ENCODE results near the gene GAL. TPM values are rescaled to one million over a fixed set of nuclear protein-coding genes. Genes with fewer than 3 reads are reported as not detected.

GAL gene
- total RNA-seq, 1 experiment from 2014 or later: 72.6 TPM

DNA sequence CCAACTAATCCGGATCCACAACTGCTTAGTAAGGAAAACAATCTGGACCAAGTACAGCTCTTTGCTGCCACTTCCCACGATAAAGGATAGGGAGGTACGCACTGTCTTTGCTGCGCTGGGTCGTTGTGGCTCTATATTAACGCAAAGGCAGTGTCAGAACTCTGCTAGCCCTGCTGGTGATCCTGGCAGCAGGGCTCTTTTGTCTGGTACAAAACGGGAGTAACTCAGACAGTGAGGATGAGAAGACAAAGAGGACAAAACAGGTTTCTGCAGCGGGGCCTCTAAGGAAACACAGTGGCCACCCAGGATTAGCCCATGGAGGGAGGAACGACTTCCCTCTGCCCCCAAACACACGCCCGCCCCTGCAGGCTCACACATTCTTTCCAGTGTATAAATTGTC, 26.1 kb downstream of the GAL start:
- POLR2A ChIA-PET: no interaction called here
- intact Hi-C loops (cut with micrococcal nuclease; ENCODE audit: unreplicated experiment): no loop called here
- H3K4me1 ChIP-seq: no peaks in the 10 kb centered on the region
- H3K36me3 ChIP-seq (ENCODE audit: control insufficient read depth, insufficient read depth, low read length): no peaks in the 10 kb centered on the region
- H3K9me3 ChIP-seq: no peaks in the 10 kb centered on the region
- no peaks in the 10 kb centered on the region for H3K27me3 ChIP-seq (replicated peaks; ENCODE audit: control insufficient read depth, insufficient read depth, low read length)
- no peak for DNase-seq
- Mint-ChIP-seq H3K27ac (ENCODE audit: unreplicated experiment) (no peak overlapping the region), H3K36me3 (ENCODE audit: insufficient read depth, unreplicated experiment) (no peaks in the 10 kb centered on the region), H3K9me3 (ENCODE audit: unreplicated experiment) (no peaks in the 10 kb centered on the region), H3K4me1 (ENCODE audit: low read depth, unreplicated experiment) (no peaks in the 10 kb centered on the region), H3K27me3 (ENCODE audit: insufficient read depth, unreplicated experiment) (peaks cover 5% of the 10 kb centered on the region), H3K4me3 (ENCODE audit: unreplicated experiment) (no peak overlapping the region)
- TF ChIP-seq CTCF (IDR thresholded peaks at IDR 0.05; ENCODE audit: insufficient read depth in 1 of 2, low read depth in 1 of 2, low read length in 1 of 2, severe bottlenecking in 1 of 2, unreplicated experiment in 1 of 2): no peak
- CTCF ChIA-PET: no interaction called here
- H3K4me3 ChIP-seq (ENCODE audit: low read depth, low read length): no peak overlapping the region
- no TSS peak for BruUV-seq (replicated peaks)

GRCh38 chr11:68711114-68711513, 26.8 kb downstream of the GAL start:
- intact Hi-C loops (cut with micrococcal nuclease; ENCODE audit: unreplicated experiment): no loop called here
- no TSS peak for BruUV-seq (replicated peaks)
- no peaks in the 10 kb centered on the region for H3K9me3 ChIP-seq
- no peaks in the 10 kb centered on the region for H3K4me1 Mint-ChIP-seq (ENCODE audit: low read depth, unreplicated experiment)
- H3K27me3 Mint-ChIP-seq (ENCODE audit: insufficient read depth, unreplicated experiment): peaks cover 5% of the 10 kb centered on the region
- H3K4me3 ChIP-seq (ENCODE audit: low read depth, low read length): no peak overlapping the region
- H3K36me3 ChIP-seq (ENCODE audit: control insufficient read depth, insufficient read depth, low read length): no peaks in the 10 kb centered on the region
- no peaks in the 10 kb centered on the region for H3K27me3 ChIP-seq (replicated peaks; ENCODE audit: control insufficient read depth, insufficient read depth, low read length)
- H3K4me3 Mint-ChIP-seq (ENCODE audit: unreplicated experiment): no peak overlapping the region
- no peaks in the 10 kb centered on the region for H3K4me1 ChIP-seq
- H3K9me3 Mint-ChIP-seq (ENCODE audit: unreplicated experiment): no peaks in the 10 kb centered on the region
- ChIA-PET POLR2A (no interaction called here), CTCF (interaction anchor here (1.2 kb wide), 1 partner anchor 38 kb away, joined by 3 read pairs; no protein-coding TSS in a partner anchor)
- no peak for TF ChIP-seq CTCF (IDR thresholded peaks at IDR 0.05; ENCODE audit: insufficient read depth in 1 of 2, low read depth in 1 of 2, low read length in 1 of 2, severe bottlenecking in 1 of 2, unreplicated experiment in 1 of 2)
- no peak for DNase-seq
- H3K27ac Mint-ChIP-seq (ENCODE audit: unreplicated experiment): no peak overlapping the region
- H3K36me3 Mint-ChIP-seq (ENCODE audit: insufficient read depth, unreplicated experiment): no peaks in the 10 kb centered on the region

DNA sequence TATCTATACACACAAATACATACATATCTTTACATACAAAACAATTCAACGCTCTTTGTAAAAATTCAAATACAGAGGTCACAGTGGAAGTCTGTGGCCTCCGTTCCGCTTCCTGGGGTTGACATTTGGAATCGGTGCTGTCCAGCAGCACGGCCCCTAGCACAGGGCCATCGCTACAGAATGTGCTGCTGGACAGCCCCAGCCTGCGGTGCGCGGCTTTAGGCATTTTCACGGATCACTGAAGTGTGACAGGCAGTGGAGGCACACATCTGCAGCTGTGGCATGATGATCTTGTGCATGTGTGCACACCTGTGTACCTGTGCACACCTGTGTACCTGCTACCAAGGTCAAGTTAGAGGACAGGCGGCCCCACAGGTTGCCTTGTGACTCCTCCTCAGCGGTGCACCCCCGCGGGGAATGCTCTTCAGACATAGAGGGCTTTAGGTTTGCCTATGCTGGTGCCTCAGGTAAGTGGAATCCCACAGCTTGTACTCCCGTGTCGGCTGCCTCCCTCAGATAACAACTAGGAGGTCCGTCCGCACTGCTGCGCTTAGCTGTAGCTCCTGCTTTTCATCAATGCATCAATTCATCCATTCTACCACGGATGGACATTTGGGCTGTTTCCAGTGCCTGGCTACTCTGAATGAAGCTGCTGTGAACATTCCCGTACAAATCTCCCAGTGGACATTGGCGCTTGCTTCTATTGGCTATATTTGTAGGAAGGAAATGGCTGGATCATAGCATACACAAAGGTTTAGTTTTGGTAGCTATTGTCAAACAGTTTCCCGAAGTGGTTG, 29.9 kb downstream of the GAL start:
- Histone ChIP-seq H3K9me3 (no peaks in the 10 kb centered on the region), H3K4me3 (ENCODE audit: low read depth, low read length) (no peak overlapping the region), H3K27me3 (replicated peaks; ENCODE audit: control insufficient read depth, insufficient read depth, low read length) (no peaks in the 10 kb centered on the region), H3K36me3 (ENCODE audit: control insufficient read depth, insufficient read depth, low read length) (no peaks in the 10 kb centered on the region), H3K4me1 (no peaks in the 10 kb centered on the region)
- Mint-ChIP-seq H3K27me3 (ENCODE audit: insufficient read depth, unreplicated experiment) (peaks cover 11% of the 10 kb centered on the region), H3K9me3 (ENCODE audit: unreplicated experiment) (peaks cover 7% of the 10 kb centered on the region), H3K36me3 (ENCODE audit: insufficient read depth, unreplicated experiment) (no peaks in the 10 kb centered on the region), H3K27ac (ENCODE audit: unreplicated experiment) (no peak overlapping the region), H3K4me3 (ENCODE audit: unreplicated experiment) (no peak overlapping the region), H3K4me1 (ENCODE audit: low read depth, unreplicated experiment) (no peaks in the 10 kb centered on the region)
- intact Hi-C loops (cut with micrococcal nuclease; ENCODE audit: unreplicated experiment): no loop called here
- CTCF ChIA-PET: interaction anchor here (1.1 kb wide), 1 partner anchor 81 kb away, joined by 3 read pairs; no protein-coding TSS in a partner anchor
- POLR2A ChIA-PET: no interaction called here
- TF ChIP-seq CTCF (IDR thresholded peaks at IDR 0.05; ENCODE audit: insufficient read depth in 1 of 2, low read depth in 1 of 2, low read length in 1 of 2, severe bottlenecking in 1 of 2, unreplicated experiment in 1 of 2): no peak
- DNase-seq: no peak
- BruUV-seq (replicated peaks): no TSS peak
